ENCODE data around the gene RGL4.

DNA sequence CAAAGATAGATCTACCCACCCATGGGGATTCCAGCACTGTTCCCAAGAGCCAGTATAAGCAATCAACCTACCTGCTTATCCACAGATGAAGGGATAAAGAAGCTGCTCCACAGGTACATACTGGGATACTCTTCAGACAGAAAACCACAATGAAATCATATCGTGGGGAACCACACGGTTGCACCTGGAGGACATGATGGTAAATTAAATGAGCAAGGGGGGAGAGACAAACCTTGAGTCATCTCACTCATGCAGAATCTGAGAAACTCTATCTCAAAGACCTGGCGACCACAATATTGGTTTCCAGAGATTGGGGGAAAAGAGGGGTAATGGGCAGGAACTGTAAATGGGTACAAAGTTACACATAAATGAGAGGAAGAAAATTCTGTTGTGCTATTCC is 14.5 kb downstream of the RGL4 start:
- TF ChIP-seq POLR2A (IDR thresholded peaks at IDR 0.05), result no peak
- TF ChIP-seq, protein P1, sequence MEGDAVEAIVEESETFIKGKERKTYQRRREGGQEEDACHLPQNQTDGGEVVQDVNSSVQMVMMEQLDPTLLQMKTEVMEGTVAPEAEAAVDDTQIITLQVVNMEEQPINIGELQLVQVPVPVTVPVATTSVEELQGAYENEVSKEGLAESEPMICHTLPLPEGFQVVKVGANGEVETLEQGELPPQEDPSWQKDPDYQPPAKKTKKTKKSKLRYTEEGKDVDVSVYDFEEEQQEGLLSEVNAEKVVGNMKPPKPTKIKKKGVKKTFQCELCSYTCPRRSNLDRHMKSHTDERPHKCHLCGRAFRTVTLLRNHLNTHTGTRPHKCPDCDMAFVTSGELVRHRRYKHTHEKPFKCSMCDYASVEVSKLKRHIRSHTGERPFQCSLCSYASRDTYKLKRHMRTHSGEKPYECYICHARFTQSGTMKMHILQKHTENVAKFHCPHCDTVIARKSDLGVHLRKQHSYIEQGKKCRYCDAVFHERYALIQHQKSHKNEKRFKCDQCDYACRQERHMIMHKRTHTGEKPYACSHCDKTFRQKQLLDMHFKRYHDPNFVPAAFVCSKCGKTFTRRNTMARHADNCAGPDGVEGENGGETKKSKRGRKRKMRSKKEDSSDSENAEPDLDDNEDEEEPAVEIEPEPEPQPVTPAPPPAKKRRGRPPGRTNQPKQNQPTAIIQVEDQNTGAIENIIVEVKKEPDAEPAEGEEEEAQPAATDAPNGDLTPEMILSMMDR (IDR thresholded peaks at IDR 0.05), result no peak
